Muscle of arm (tissue), 12 donors: ENCODE measurements around the gene CEACAM6. TPM values are rescaled to one million over a fixed set of nuclear protein-coding genes. Genes with fewer than 3 reads are reported as not detected.

ENCODE experiments used
- DNase-seq: peaks from one replicate; pipeline ENCODE4 v3.0.0-alpha.2; 2013
- polyA plus RNA-seq, 12 donors: library from polyadenylated mRNA; unstranded; fragments of 120-200 nt; gene quantifications; one replicate each; pipeline ENCODE4 v1.2.1, GENCODE V29; 2013; ENCODE audit not compliant: insufficient read length in 12 of 12

Gene CEACAM6
- polyA plus RNA-seq, 12 donors, result 0.08 to 5.2 (median 0.21) TPM; not detected in 3

GRCh38 chr19:41796362-41796761 lies 41.0 kb downstream of the CEACAM6 start, which contains the start of gene CEACAM3:
Gene CEACAM3 (plus strand): TSS chr19:41796587. CDS start chr19:41796678, 91 bp downstream.
- no peak for DNase-seq

- no peak for DNase-seq
Measured at GRCh38 chr19:41796901-41797300, 41.6 kb downstream of the CEACAM6 start.

GRCh38 chr19:41799444-41800000 lies 44.2 kb downstream of the CEACAM6 start:
- DNase-seq, result no peak

GRCh38 chr19:41801031-41801430 lies 45.7 kb downstream of the CEACAM6 start:
- no peak for DNase-seq

GRCh38 chr19:41801792-41802211 lies 46.5 kb downstream of the CEACAM6 start:
- no peak for DNase-seq

- no peak for DNase-seq
Measured at GRCh38 chr19:41802770-41803169, 47.4 kb downstream of the CEACAM6 start.

- DNase-seq, result no peak
Measured at GRCh38 chr19:41804336-41804735, 49.0 kb downstream of the CEACAM6 start.

GRCh38 chr19:41807176-41807575 lies 51.8 kb downstream of the CEACAM6 start:
- no peak for DNase-seq

- no peak for DNase-seq
Measured at GRCh38 chr19:41808663-41809566, 53.6 kb downstream of the CEACAM6 start.

- DNase-seq, result no peak
Measured at GRCh38 chr19:41810301-41810700, 55.0 kb downstream of the CEACAM6 start.

GRCh38 chr19:41811036-41811435 lies 55.7 kb downstream of the CEACAM6 start:
- DNase-seq, result no peak

GRCh38 chr19:41811981-41812380 lies 56.7 kb downstream of the CEACAM6 start:
- no peak for DNase-seq

GRCh38 chr19:41813911-41814310 lies 58.6 kb downstream of the CEACAM6 start:
- no peak for DNase-seq

- no peak for DNase-seq
Measured at GRCh38 chr19:41815301-41815700, 60.0 kb downstream of the CEACAM6 start.

- no peak for DNase-seq
Measured at GRCh38 chr19:41816761-41817160, 61.4 kb downstream of the CEACAM6 start.

GRCh38 chr19:41821003-41821735 lies 65.8 kb downstream of the CEACAM6 start:
- no peak for DNase-seq

Other genes starting within 250 kb of the CEACAM6 start
- 1 to 10 TPM in 8 of 12 donors, under 1 TPM in 2, not detected in 2; 0.85 to 2.2 (median 1.6) TPM for gene CEACAM21, start 179.4 kb upstream of the CEACAM6 start, polyA plus RNA-seq
- under 1 TPM in 4 of 12 donors, not detected in 8; 0.09 to 0.79 (median 0.29) TPM for gene CEACAM4, start 128.5 kb upstream of the CEACAM6 start, polyA plus RNA-seq
- gene CEACAM7, start 67.3 kb upstream of the CEACAM6 start, polyA plus RNA-seq, result not detected
- gene CEACAM5, start 46.9 kb upstream of the CEACAM6 start, polyA plus RNA-seq, result 10 to 100 TPM in 1 of 12 donors, under 1 TPM in 6, not detected in 5; 0.05 to 23.2 (median 0.21) TPM
- gene CEACAM3, start 41.1 kb downstream of the CEACAM6 start, polyA plus RNA-seq, result under 1 TPM in 3 of 12 donors, not detected in 9; 0.24 to 0.48 (median 0.40) TPM
- not detected for gene LYPD4, start 89.2 kb downstream of the CEACAM6 start, polyA plus RNA-seq
- gene DMRTC2, start 89.5 kb downstream of the CEACAM6 start, polyA plus RNA-seq, result not detected
- gene RPS19, start 104.7 kb downstream of the CEACAM6 start, polyA plus RNA-seq, result 1,000 to 10,000 TPM in 11 of 12 donors, not detected in 1; 1,642 to 2,436 (median 1,937) TPM
- gene CD79A, start 121.7 kb downstream of the CEACAM6 start, polyA plus RNA-seq, result 1 to 10 TPM in 1 of 12 donors, under 1 TPM in 9, not detected in 2; 0.48 to 9.8 (median 0.73) TPM
- 100 to 1,000 TPM in 2 of 12 donors, 10 to 100 TPM in 9, not detected in 1; 28.7 to 116 (median 35.3) TPM for gene ARHGEF1, start 127.7 kb downstream of the CEACAM6 start, polyA plus RNA-seq
- gene ERFL, start 172.9 kb downstream of the CEACAM6 start, polyA plus RNA-seq, result under 1 TPM in 8 of 12 donors, not detected in 4; 0.08 to 0.18 (median 0.11) TPM
- 100 to 1,000 TPM in 1 of 12 donors, 10 to 100 TPM in 10, not detected in 1; 39.4 to 104 (median 56.4) TPM for gene RABAC1, start 203.8 kb downstream of the CEACAM6 start, polyA plus RNA-seq
- 10 to 100 TPM in 1 of 12 donors, 1 to 10 TPM in 1, under 1 TPM in 9, not detected in 1; 0.30 to 16.6 (median 0.59) TPM for gene ATP1A3, start 238.7 kb downstream of the CEACAM6 start, polyA plus RNA-seq